ENCODE measurements around the gene SPART.

- TF ChIP-seq POLR2A (IDR thresholded peaks at IDR 0.05; ENCODE audit: low read depth, low read length) (no peak), POLR2AphosphoS5 (IDR thresholded peaks at IDR 0.05; ENCODE audit: low read depth, low read length) (no peak)
Measured at GRCh38 chr13:36360903-36361302, 14.7 kb upstream of the SPART start.

Data from GM12892 (cell line).